Smooth muscle cell (in vitro differentiated cells): Measurements from ENCODE around the gene ARMC5. TPM values are rescaled to one million over a fixed set of nuclear protein-coding genes. Genes with fewer than 3 reads are reported as not detected.

Experiments
- DNase-seq: peaks from one replicate; lab custom pipeline; 2025; ENCODE audit not compliant: unreplicated experiment; lab: John Stamatoyannopoulos, UW
- H2AFZ ChIP-seq: fragments of 200-600 bp; sonication (generic); 2 replicates; pipeline ENCODE4 v1.6.0; 2016; ENCODE audit warnings: antibody characterized with exemption, low read depth, mild to moderate bottlenecking
- H3F3A ChIP-seq: fragments of 200-600 bp; sonication (generic); 2 replicates; pipeline ENCODE4 v1.6.0; 2017; ENCODE audit warnings: antibody characterized with exemption, low read depth
- H3K27ac ChIP-seq: fragments of 200-600 bp; sonication (generic); 2 replicates; pipeline ENCODE4 v1.5.1; 2016; ENCODE audit warnings: low read depth, mild to moderate bottlenecking
- H3K27me3 ChIP-seq: fragments of 200-600 bp; sonication (generic); 2 replicates; pipeline ENCODE4 v1.6.1; 2016; ENCODE audit warnings: low read depth, mild to moderate bottlenecking
- H3K36me3 ChIP-seq: fragments of 200-600 bp; sonication (generic); 2 replicates; pipeline ENCODE4 v1.5.1; 2016; ENCODE audit warnings: low read depth
- H3K4me1 ChIP-seq: fragments of 200-600 bp; sonication (generic); 2 replicates; pipeline ENCODE4 v1.5.1; 2016; ENCODE audit warnings: low read depth
- H3K4me2 ChIP-seq: fragments of 200-600 bp; sonication (generic); 2 replicates; pipeline ENCODE4 v1.6.0; 2016; ENCODE audit warnings: mild to moderate bottlenecking
- H3K4me3 ChIP-seq: fragments of 200-600 bp; sonication (generic); 2 replicates; pipeline ENCODE4 v1.5.1; 2016; ENCODE audit warnings: mild to moderate bottlenecking
- H3K79me2 ChIP-seq: fragments of 200-600 bp; sonication (generic); 2 replicates; pipeline ENCODE4 v1.6.0; 2016; ENCODE audit warnings: low read depth, mild to moderate bottlenecking
- H3K9ac ChIP-seq: fragments of 200-600 bp; sonication (generic); 2 replicates; pipeline ENCODE4 v1.6.0; 2016; ENCODE audit warnings: low read depth
- H3K9me3 ChIP-seq: fragments of 200-600 bp; sonication (generic); replicated peaks from 2 replicates; pipeline ENCODE4 v1.5.1; 2016; ENCODE audit warnings: low read depth
- H4K20me1 ChIP-seq: fragments of 200-600 bp; sonication (generic); 2 replicates; pipeline ENCODE4 v1.6.0; 2016; ENCODE audit warnings: low read depth
- WGBS: methylation state at CpG from one replicate; pipeline ENCODE4 v1.1.7; 2016; ENCODE audit warnings: low lambda C conversion rate; 5-methylcytosine and 5-hydroxymethylcytosine counted together
- polyA plus RNA-seq: library from polyadenylated mRNA; unstranded; fragments of >200 nt; fragmentation: Nextera tagmentation; extraction: Ambion mirVana; gene quantifications from 2 replicates; pipeline ENCODE4 v1.2.1, GENCODE V29; 2016
- total RNA-seq: library from RNA; depleted of rRNA; stranded (reverse); fragments of >200 nt; gene quantifications from 2 replicates; pipeline ENCODE4 v1.2.3, GENCODE V29; 2014
- TF ChIP-seq, protein P1 (sequence below): fragments of 200-600 bp; sonication (generic); IDR thresholded peaks from 2 replicates; pipeline ENCODE4 v1.5.1; 2017; ENCODE audit warnings: borderline replicate concordance, mild to moderate bottlenecking, antibody characterized with exemption; ENCODE audit not compliant: insufficient read depth, poor library complexity, severe bottlenecking

The ARMC5 gene
- total and polyA plus RNA-seq, 2 experiments from 2014 or later = 7.0 to 19.6 TPM

DNA sequence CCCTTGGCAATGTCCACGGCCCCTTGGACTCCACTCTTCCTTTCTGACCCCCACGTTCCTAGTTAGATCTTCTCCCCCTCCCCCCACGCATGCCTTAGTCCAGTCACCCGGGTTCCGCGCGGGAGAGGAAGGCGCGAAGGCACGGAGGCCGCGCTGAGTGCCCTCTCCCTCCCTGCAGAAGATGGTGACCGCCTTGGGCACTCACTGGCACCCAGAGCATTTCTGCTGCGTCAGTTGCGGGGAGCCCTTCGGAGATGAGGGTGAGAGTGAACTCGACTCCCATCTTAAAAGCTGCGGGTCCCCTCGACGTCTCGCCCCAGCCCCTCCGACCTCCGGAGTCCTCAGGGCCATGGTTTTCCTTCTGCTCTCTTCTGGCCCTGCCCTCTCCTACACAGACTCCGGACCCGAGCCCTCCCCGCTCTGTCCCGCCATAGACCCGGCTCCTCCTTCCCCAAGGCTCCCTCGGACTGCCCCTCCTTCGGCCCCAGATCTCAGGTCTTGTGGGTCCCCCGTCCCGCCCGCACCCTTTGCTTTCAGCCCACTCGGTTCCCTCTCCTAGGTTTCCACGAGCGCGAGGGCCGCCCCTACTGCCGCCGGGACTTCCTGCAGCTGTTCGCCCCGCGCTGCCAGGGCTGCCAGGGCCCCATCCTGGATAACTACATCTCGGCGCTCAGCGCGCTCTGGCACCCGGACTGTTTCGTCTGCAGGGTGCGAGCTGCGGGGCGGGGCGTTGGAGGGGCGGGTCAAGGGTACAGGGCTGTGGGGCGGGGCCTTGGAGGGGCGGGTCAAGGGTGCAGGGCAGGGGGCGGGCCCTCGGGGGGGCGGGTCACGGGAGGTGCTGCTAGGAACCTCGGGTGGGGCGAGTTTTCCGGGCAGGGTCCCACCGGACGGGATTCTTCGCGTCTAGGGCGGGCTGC lies 17.3 kb downstream of the ARMC5 start:
- H3K27ac ChIP-seq = no peak overlapping the region
- H3K79me2 ChIP-seq = no peaks in the 10 kb centered on the region
- no peaks in the 10 kb centered on the region for H3K9me3 ChIP-seq
- H3F3A ChIP-seq = peaks cover 51% of the 10 kb centered on the region
- no peak overlapping the region for H3K4me2 ChIP-seq
- H3K36me3 ChIP-seq = peaks cover 6% of the 10 kb centered on the region
- no peak for DNase-seq
- TF ChIP-seq, protein P1, sequence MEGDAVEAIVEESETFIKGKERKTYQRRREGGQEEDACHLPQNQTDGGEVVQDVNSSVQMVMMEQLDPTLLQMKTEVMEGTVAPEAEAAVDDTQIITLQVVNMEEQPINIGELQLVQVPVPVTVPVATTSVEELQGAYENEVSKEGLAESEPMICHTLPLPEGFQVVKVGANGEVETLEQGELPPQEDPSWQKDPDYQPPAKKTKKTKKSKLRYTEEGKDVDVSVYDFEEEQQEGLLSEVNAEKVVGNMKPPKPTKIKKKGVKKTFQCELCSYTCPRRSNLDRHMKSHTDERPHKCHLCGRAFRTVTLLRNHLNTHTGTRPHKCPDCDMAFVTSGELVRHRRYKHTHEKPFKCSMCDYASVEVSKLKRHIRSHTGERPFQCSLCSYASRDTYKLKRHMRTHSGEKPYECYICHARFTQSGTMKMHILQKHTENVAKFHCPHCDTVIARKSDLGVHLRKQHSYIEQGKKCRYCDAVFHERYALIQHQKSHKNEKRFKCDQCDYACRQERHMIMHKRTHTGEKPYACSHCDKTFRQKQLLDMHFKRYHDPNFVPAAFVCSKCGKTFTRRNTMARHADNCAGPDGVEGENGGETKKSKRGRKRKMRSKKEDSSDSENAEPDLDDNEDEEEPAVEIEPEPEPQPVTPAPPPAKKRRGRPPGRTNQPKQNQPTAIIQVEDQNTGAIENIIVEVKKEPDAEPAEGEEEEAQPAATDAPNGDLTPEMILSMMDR = no peak
- no peaks in the 10 kb centered on the region for H3K4me1 ChIP-seq
- peak overlapping the region; percentile 34 for H3K4me3 ChIP-seq
- 37% methylated on average over 41 of the region's 68 CpGs for WGBS
- H4K20me1 ChIP-seq = peaks cover 62% of the 10 kb centered on the region
- no peak overlapping the region for H3K9ac ChIP-seq
- no peaks in the 10 kb centered on the region for H3K27me3 ChIP-seq
- H2AFZ ChIP-seq = no peak overlapping the region

DNA sequence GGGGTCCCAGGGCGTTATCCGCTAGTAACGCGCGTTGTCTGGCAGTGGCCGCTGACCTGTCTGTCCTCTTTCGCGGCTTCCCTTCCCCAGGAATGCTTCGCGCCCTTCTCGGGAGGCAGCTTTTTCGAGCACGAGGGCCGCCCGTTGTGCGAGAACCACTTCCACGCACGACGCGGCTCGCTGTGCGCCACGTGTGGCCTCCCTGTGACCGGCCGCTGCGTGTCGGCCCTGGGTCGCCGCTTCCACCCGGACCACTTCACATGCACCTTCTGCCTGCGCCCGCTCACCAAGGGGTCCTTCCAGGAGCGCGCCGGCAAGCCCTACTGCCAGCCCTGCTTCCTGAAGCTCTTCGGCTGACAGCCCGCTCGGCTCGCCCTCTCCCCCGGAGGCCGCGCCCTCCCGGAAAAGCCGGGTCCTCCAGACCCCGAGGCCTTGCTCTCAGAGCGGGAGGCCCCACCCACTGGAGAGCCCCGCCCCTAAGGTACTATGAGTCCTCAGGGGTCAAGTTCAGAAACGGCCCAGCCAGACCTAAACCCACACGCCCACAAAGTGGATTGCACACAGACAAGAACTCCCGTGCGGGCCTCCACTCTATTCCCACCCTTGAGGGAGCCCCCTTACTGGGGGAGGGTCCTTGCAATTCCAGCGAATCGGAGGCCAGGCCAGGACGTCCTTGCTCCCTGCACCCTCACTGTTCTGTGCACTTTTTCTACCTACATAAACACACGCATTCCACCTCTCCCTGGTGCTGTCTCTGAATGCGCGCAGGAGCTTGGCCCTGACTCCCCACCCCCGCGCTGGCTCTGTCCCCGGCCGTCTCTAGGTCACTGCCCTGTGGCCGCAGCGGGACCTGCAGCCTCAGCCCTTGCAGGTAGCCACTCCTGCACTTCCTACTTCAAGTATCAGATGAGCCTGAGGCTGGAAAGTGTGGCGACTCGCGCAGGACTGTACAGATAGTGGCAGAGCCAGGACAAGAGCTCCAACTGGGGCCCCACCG lies 18.2 kb downstream of the ARMC5 start:
- WGBS = 63% methylated on average over 47 of the region's 67 CpGs
- Histone ChIP-seq H3K9ac (no peak overlapping the region), H2AFZ (no peak overlapping the region), H3K27me3 (no peaks in the 10 kb centered on the region), H3K4me1 (no peaks in the 10 kb centered on the region), H3K4me2 (no peak overlapping the region), H3K27ac (no peak overlapping the region), H3K36me3 (peaks cover 6% of the 10 kb centered on the region), H3K9me3 (no peaks in the 10 kb centered on the region), H3K4me3 (peak overlapping the region; percentile 23), H3K79me2 (no peaks in the 10 kb centered on the region), H3F3A (peaks cover 51% of the 10 kb centered on the region), H4K20me1 (peaks cover 62% of the 10 kb centered on the region)
- DNase-seq = no peak
- TF ChIP-seq, protein P1 = no peak

DNA sequence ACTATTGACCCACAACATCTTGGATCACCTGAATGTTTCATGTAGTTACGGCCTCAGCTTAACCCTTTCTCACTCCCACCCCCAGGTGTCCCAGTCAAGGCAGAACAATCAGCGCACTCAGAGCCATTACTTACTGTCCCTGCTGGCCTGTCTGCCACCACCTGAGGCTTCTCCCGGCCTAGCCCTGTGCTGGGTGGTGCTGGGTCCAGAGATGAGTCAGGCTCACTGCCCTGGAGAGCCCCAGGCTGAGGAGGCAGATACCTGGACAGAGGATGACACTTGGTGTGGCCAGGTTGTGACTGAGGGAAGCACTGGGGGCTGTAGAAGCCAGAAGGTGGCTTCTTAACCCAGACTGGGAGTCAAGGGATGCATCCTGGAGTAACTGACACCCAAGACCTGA lies 19.7 kb downstream of the ARMC5 start:
- H3F3A ChIP-seq = peaks cover 38% of the 10 kb centered on the region
- H3K36me3 ChIP-seq = peaks cover 6% of the 10 kb centered on the region
- no peak overlapping the region for H3K9ac ChIP-seq
- no peaks in the 10 kb centered on the region for H3K4me1 ChIP-seq
- H3K9me3 ChIP-seq = no peaks in the 10 kb centered on the region
- no peaks in the 10 kb centered on the region for H3K79me2 ChIP-seq
- H3K27me3 ChIP-seq = no peaks in the 10 kb centered on the region
- H2AFZ ChIP-seq = no peak overlapping the region
- DNase-seq = no peak
- TF ChIP-seq, protein P1 = no peak
- H3K4me3 ChIP-seq = no peak overlapping the region
- H3K27ac ChIP-seq = no peak overlapping the region
- H4K20me1 ChIP-seq = peaks cover 51% of the 10 kb centered on the region
- 87% methylated on average over 3 of the region's 3 CpGs for WGBS
- H3K4me2 ChIP-seq = no peak overlapping the region
